Panc1 (cell line): Measurements from ENCODE around the gene ADRB1. TPM values are rescaled to one million over a fixed set of nuclear protein-coding genes. Genes with fewer than 3 reads are reported as not detected.

Experiments
- ATAC-seq: fragments of 200-7000 bp; cut with Tn5 transposase; 2 replicates; pipeline ENCODE4 v1.9.1; 2020; ENCODE audit warnings: mild to moderate bottlenecking, moderate library complexity
- BruUV-seq: library from RNA; stranded (reverse); fragments of 400-500 nt; replicated peaks from 2 replicates; lab custom pipeline; 2021; lab: Mats Ljungman, UMichigan
- CTCF ChIA-PET: fragments of 300-600 bp; sonication (Branson Sonifier 250); formaldehyde crosslinking; loops from one replicate; lab custom pipeline; 2022; ENCODE audit warnings: antibody characterized with exemption; lab: Charles Lee
- POLR2A ChIA-PET: fragments of 300-600 bp; sonication (Branson Sonifier 250); formaldehyde crosslinking; loops from one replicate; lab custom pipeline; 2022; ENCODE audit warnings: antibody characterized with exemption; lab: Charles Lee
- DNase-seq: peaks from one replicate; pipeline ENCODE4 v3.0.0-alpha.2; 2010; ENCODE audit warnings: low read depth, low spot score
- H3K27ac ChIP-seq: 2 replicates; pipeline ENCODE4 v1.5.1; 2011; ENCODE audit warnings: mild to moderate bottlenecking, low read length, inconsistent platforms
- H3K27me3 ChIP-seq: fragments of 200-500 bp; sonication (Bioruptor generic); 2 replicates; pipeline ENCODE4 v1.6.0; 2014; ENCODE audit warnings: low read length, inconsistent platforms; ENCODE audit not compliant: control insufficient read depth, insufficient read depth
- H3K36me3 ChIP-seq: fragments of 200-500 bp; sonication (Bioruptor generic); 2 replicates; pipeline ENCODE4 v1.5.1; 2014; ENCODE audit warnings: inconsistent platforms, mild to moderate bottlenecking, low read length, moderate library complexity; ENCODE audit not compliant: control insufficient read depth, insufficient read depth
- H3K4me1 ChIP-seq: 2 replicates; pipeline ENCODE4 v1.5.1; 2011; ENCODE audit warnings: inconsistent platforms, mild to moderate bottlenecking, low read length, moderate library complexity; ENCODE audit not compliant: control insufficient read depth, insufficient read depth
- H3K4me3 ChIP-seq, 2 experiments: 2 replicates each; pipeline ENCODE4 v1.5.1; 2011 to 2012; ENCODE audit warnings: low read depth in 2 of 2, low read length in 2 of 2, mild to moderate bottlenecking in 2 of 2, inconsistent platforms in 1 of 2, moderate library complexity in 1 of 2
- H3K9me3 ChIP-seq: fragments of 200-500 bp; sonication (Bioruptor generic); 2 replicates; pipeline ENCODE4 v1.5.1; 2014; ENCODE audit warnings: low read depth, mild to moderate bottlenecking, inconsistent platforms, low read length, moderate library complexity; ENCODE audit not compliant: control insufficient read depth, insufficient read depth
- CTCF ChIP-seq: fragments of 450-650 bp; IDR thresholded peaks from 2 replicates; pipeline ENCODE4 v1.5.1; 2017; ENCODE audit warnings: mild to moderate bottlenecking
- POLR2AphosphoS5 ChIP-seq: IDR thresholded peaks from 2 replicates; pipeline ENCODE4 v1.6.1; 2012; ENCODE audit warnings: mild to moderate bottlenecking, low read depth, low read length, moderate library complexity
- REST ChIP-seq, 2 experiments: IDR thresholded peaks; 2 replicates each; pipeline ENCODE4 v1.6.1; 2011 to 2012; ENCODE audit warnings: low read depth in 2 of 2, control low read depth in 1 of 2, low read length in 1 of 2, mild to moderate bottlenecking in 1 of 2, moderate library complexity in 1 of 2; ENCODE audit not compliant: insufficient read depth in 1 of 2
- SIN3A ChIP-seq: IDR thresholded peaks from 2 replicates; pipeline ENCODE4 v1.6.1; 2012; ENCODE audit warnings: low read depth, mild to moderate bottlenecking, low read length, moderate library complexity, borderline replicate concordance; ENCODE audit not compliant: insufficient read depth
- TCF7L2 ChIP-seq: IDR thresholded peaks from 2 replicates; pipeline ENCODE4 v1.6.1; 2011; ENCODE audit warnings: mild to moderate bottlenecking, low read depth, low read length, inconsistent platforms
- in situ Hi-C: cut with HindIII; loops from 2 replicates; pipeline ENCODE4 v1.10.0; 2016; ENCODE audit warnings: low sequenced_read_pairs, low pct_unique_long_range_greater_than_20kb
- intact Hi-C: fragments of 100-400 bp; cut with micrococcal nuclease; formaldehyde crosslinking; loops from one replicate; pipeline ENCODE4 v1.10.0; 2022; ENCODE audit not compliant: unreplicated experiment
- total RNA-seq: library from RNA; stranded (reverse); gene quantifications from one replicate; pipeline ENCODE4 v1.2.1, GENCODE V29; 2021; ENCODE audit not compliant: unreplicated experiment

Gene ADRB1
- total RNA-seq, 1 experiment from 2014 or later, result 12.9 TPM

- Histone ChIP-seq H3K27ac (no peak overlapping the region), H3K4me3 (no peak overlapping the region), H3K9me3 (no peaks in the 10 kb centered on the region), H3K4me1 (no peaks in the 10 kb centered on the region), H3K36me3 (no peaks in the 10 kb centered on the region), H3K27me3 (no peaks in the 10 kb centered on the region)
- DNase-seq (no peak), ATAC-seq (no peak)
- CTCF ChIA-PET, result no interaction called here
- in situ Hi-C loops (no loop called here), intact Hi-C loops (no loop called here)
- TF ChIP-seq TCF7L2, result no peak
- TF ChIP-seq POLR2AphosphoS5, result no peak
- no peak for TF ChIP-seq CTCF
- no peak for TF ChIP-seq REST (IDR thresholded peaks at IDR 0.05; ENCODE audit: insufficient read depth in 1 of 2, low read depth in 2 of 2, low read length in 1 of 2)
- no peak for TF ChIP-seq SIN3A
- POLR2A ChIA-PET, result no interaction called here
- no TSS peak for BruUV-seq
Observed at GRCh38 chr10:114010316-114010715, 33.4 kb upstream of the ADRB1 start.

GRCh38 chr10:114012650-114013049, 31.0 kb upstream of the ADRB1 start:
- no peaks in the 10 kb centered on the region for H3K4me1 ChIP-seq
- no peaks in the 10 kb centered on the region for H3K9me3 ChIP-seq
- in situ Hi-C loops, result no loop called here
- no peaks in the 10 kb centered on the region for H3K27me3 ChIP-seq
- POLR2A ChIA-PET, result interaction anchor here (0.5 kb wide), 1 partner anchor 13 kb away, joined by 3 read pairs; no protein-coding TSS in a partner anchor
- no peaks in the 10 kb centered on the region for H3K36me3 ChIP-seq
- ATAC-seq (no peak), DNase-seq (no peak)
- no peak overlapping the region for H3K27ac ChIP-seq
- BruUV-seq, result no TSS peak
- CTCF ChIA-PET, result no interaction called here
- no peak overlapping the region for H3K4me3 ChIP-seq
- TF ChIP-seq SIN3A, result no peak
- no peak for TF ChIP-seq CTCF
- TF ChIP-seq TCF7L2, result no peak
- TF ChIP-seq POLR2AphosphoS5, result no peak
- TF ChIP-seq REST (IDR thresholded peaks at IDR 0.05; ENCODE audit: insufficient read depth in 1 of 2, low read depth in 2 of 2, low read length in 1 of 2), result no peak
- intact Hi-C loops, result no loop called here
